ENCODE data around the gene GPSM1. TPM values are rescaled to one million over a fixed set of nuclear protein-coding genes. Genes with fewer than 3 reads are reported as not detected.

GPSM1 gene
- total and polyA plus RNA-seq, 2 donors (not counting 1 experiment from before 2014, with no cell fraction given), result 2.4 to 6.3 TPM

DNA sequence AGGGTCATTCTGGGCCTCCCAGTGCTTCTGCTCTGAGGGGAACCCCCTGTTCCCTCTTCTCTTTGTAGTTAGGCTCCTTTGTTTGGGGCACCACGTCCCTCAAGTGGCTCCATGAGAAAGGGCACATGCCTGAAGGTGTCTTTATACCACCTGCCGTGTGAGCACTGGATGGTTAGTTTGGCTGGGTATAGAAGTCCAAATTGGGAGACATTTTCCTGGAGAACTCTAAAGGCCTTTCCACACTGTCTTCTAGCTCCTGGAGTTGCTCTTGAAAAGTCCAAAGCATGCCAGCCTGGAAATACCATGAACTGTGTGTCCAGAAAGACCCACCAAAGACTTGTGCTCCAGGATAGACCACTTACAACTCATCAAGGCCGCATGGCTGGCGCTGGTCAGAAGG is 12.4 kb upstream of the GPSM1 start:
- ChIA-PET CTCF (no interaction called here), POLR2A (no interaction called here)
- Histone ChIP-seq H3K4me2 (replicated peaks; ENCODE audit: low read depth, low read length, poor library complexity, severe bottlenecking) (no peak overlapping the region), H3K36me3 (replicated peaks in 1 of 2; ENCODE audit: control extremely low read depth in 1 of 2, control insufficient read depth in 1 of 2, extremely low read depth in 1 of 2, insufficient read depth in 2 of 2, low read length in 1 of 2) (no peaks in the 10 kb centered on the region), H3K27ac (ENCODE audit: low read length in 2 of 2) (no peak overlapping the region), H3K4me3 (ENCODE audit: control extremely low read depth in 1 of 5, extremely low read depth in 1 of 5, insufficient read depth in 1 of 5, low read depth in 2 of 5, low read length in 4 of 5) (no peak overlapping the region), H3K79me2 (ENCODE audit: control insufficient read depth, insufficient read depth, low read length) (peaks cover under 1% of the 10 kb centered on the region), H3K27me3 (replicated peaks in 1 of 4; ENCODE audit: control extremely low read depth in 1 of 4, control insufficient read depth in 3 of 4, insufficient read depth in 4 of 4, low read length in 3 of 4) (peaks cover 0 to 21% (median 2%) of the 10 kb centered on the region in 4 experiments), H3K4me1 (ENCODE audit: control insufficient read depth in 2 of 2, insufficient read depth in 2 of 2, low read length in 2 of 2) (peaks cover 37 to 44% of the 10 kb centered on the region in 2 donors), H3K9ac (ENCODE audit: low read length) (no peak overlapping the region), H2AFZ (ENCODE audit: insufficient read depth, low read depth, low read length, poor library complexity, severe bottlenecking) (no peak overlapping the region), H3K9me3 (ENCODE audit: control extremely low read depth in 1 of 3, control insufficient read depth in 2 of 3, insufficient read depth in 1 of 3, low read length in 2 of 3) (peaks cover 0 to 27% (median 10%) of the 10 kb centered on the region in 3 donors), H4K20me1 (ENCODE audit: control insufficient read depth, insufficient read depth, low read length, poor library complexity, severe bottlenecking) (no peaks in the 10 kb centered on the region)
- 100% methylated on average over 2 of the region's 4 CpGs for WGBS (ENCODE audit: insufficient coverage)
- Mint-ChIP-seq H3K4me3 (no peak overlapping the region), H3K27ac (no peak overlapping the region), H3K27me3 (peaks cover 12% of the 10 kb centered on the region), H3K9me3 (ENCODE audit: insufficient read depth) (peaks cover 3% of the 10 kb centered on the region), H3K4me1 (peaks cover 20% of the 10 kb centered on the region)
- DNase-seq (no peak), ATAC-seq (ENCODE audit: low read depth) (no peak)
- TF ChIP-seq, protein P1, sequence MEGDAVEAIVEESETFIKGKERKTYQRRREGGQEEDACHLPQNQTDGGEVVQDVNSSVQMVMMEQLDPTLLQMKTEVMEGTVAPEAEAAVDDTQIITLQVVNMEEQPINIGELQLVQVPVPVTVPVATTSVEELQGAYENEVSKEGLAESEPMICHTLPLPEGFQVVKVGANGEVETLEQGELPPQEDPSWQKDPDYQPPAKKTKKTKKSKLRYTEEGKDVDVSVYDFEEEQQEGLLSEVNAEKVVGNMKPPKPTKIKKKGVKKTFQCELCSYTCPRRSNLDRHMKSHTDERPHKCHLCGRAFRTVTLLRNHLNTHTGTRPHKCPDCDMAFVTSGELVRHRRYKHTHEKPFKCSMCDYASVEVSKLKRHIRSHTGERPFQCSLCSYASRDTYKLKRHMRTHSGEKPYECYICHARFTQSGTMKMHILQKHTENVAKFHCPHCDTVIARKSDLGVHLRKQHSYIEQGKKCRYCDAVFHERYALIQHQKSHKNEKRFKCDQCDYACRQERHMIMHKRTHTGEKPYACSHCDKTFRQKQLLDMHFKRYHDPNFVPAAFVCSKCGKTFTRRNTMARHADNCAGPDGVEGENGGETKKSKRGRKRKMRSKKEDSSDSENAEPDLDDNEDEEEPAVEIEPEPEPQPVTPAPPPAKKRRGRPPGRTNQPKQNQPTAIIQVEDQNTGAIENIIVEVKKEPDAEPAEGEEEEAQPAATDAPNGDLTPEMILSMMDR (IDR thresholded peaks at IDR 0.05), result no peak
- no peak for TF ChIP-seq EZH2 (IDR thresholded peaks at IDR 0.05; ENCODE audit: borderline replicate concordance, insufficient read depth, low read depth, low read length, poor library complexity, severe bottlenecking)
- intact Hi-C loops (cut with micrococcal nuclease), result no loop called here

DNA sequence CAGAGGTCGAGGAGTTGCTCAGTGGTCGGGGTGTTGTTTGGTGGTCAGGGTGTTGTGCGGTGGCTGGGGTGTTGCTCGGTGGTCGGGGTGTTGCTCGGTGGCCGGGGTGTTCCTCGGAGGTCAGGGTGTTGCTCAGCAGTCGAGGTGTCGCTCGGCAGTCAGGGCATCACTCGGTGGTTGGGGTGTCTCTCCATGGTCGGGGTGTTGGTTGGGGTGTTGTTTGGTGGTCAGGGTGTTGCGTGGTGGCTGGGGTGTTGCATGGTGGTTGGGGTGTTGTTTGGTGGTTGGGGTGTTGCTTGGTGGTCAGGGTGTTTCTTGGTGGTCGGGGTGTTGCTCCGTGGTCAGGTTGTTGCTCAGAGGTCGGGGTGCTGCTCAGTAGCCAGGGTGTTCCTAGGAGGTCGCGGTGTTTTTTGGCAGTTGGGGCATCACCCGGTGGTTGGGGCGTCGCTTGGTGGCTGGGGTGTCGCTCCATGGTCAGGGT is 11.0 kb upstream of the GPSM1 start:
- H3K9me3 ChIP-seq (ENCODE audit: control extremely low read depth in 1 of 3, control insufficient read depth in 2 of 3, insufficient read depth in 1 of 3, low read length in 2 of 3), result peaks cover 0 to 27% (median 10%) of the 10 kb centered on the region in 3 donors
- no peak overlapping the region for H3K4me2 ChIP-seq (replicated peaks; ENCODE audit: low read depth, low read length, poor library complexity, severe bottlenecking)
- Mint-ChIP-seq H3K27me3 (peaks cover 12% of the 10 kb centered on the region), H3K4me1 (peaks cover 18% of the 10 kb centered on the region), H3K4me3 (no peak overlapping the region), H3K27ac (no peak overlapping the region), H3K9me3 (ENCODE audit: insufficient read depth) (peaks cover 3% of the 10 kb centered on the region)
- no peaks in the 10 kb centered on the region for H3K36me3 ChIP-seq (replicated peaks in 1 of 2; ENCODE audit: control extremely low read depth in 1 of 2, control insufficient read depth in 1 of 2, extremely low read depth in 1 of 2, insufficient read depth in 2 of 2, low read length in 1 of 2)
- no peak overlapping the region for H3K27ac ChIP-seq (ENCODE audit: low read length in 2 of 2)
- CTCF ChIA-PET, result no interaction called here
- no peak for ATAC-seq (ENCODE audit: low read depth)
- H3K79me2 ChIP-seq (ENCODE audit: control insufficient read depth, insufficient read depth, low read length), result no peaks in the 10 kb centered on the region
- 90% methylated on average over 23 of the region's 23 CpGs for WGBS (ENCODE audit: insufficient coverage)
- POLR2A ChIA-PET, result no interaction called here
- no peak overlapping the region for H2AFZ ChIP-seq (ENCODE audit: insufficient read depth, low read depth, low read length, poor library complexity, severe bottlenecking)
- H3K9ac ChIP-seq (ENCODE audit: low read length), result no peak overlapping the region
- H3K4me1 ChIP-seq (ENCODE audit: control insufficient read depth in 2 of 2, insufficient read depth in 2 of 2, low read length in 2 of 2), result peaks cover 23 to 30% of the 10 kb centered on the region in 2 donors
- peaks cover 0 to 9% (median under 1%) of the 10 kb centered on the region in 4 experiments for H3K27me3 ChIP-seq (replicated peaks in 1 of 4; ENCODE audit: control extremely low read depth in 1 of 4, control insufficient read depth in 3 of 4, insufficient read depth in 4 of 4, low read length in 3 of 4)
- H3K4me3 ChIP-seq (ENCODE audit: control extremely low read depth in 1 of 5, extremely low read depth in 1 of 5, insufficient read depth in 1 of 5, low read depth in 2 of 5, low read length in 4 of 5), result no peak overlapping the region
- intact Hi-C loops (cut with micrococcal nuclease), result no loop called here
- no peaks in the 10 kb centered on the region for H4K20me1 ChIP-seq (ENCODE audit: control insufficient read depth, insufficient read depth, low read length, poor library complexity, severe bottlenecking)
- TF ChIP-seq, protein P1 (IDR thresholded peaks at IDR 0.05), result no peak
- no peak for TF ChIP-seq EZH2 (IDR thresholded peaks at IDR 0.05; ENCODE audit: borderline replicate concordance, insufficient read depth, low read depth, low read length, poor library complexity, severe bottlenecking)
- no peak for DNase-seq

Measured in B cell (primary cell).